HL-60 (cell line): ENCODE data around the gene PCSK5.

Source experiments
- DNase-seq, 2 experiments: peaks; one replicate each; pipeline ENCODE4 v3.0.0-alpha.2; 2010 to 2020; ENCODE audit warnings: low read depth in 1 of 2, low spot score in 1 of 2
- H3K27ac ChIP-seq: fragments of 250-450 bp; sonication (Bioruptor Pico); replicated peaks from 2 replicates; pipeline ENCODE4 v1.5.1; 2020; ENCODE audit warnings: mild to moderate bottlenecking, moderate library complexity
- H3K27me3 ChIP-seq: fragments of 250-450 bp; sonication (Bioruptor Pico); 2 replicates; pipeline ENCODE4 v1.5.1; 2021; ENCODE audit warnings: mild to moderate bottlenecking, moderate library complexity; ENCODE audit not compliant: insufficient read depth, poor library complexity, severe bottlenecking
- H3K4me3 ChIP-seq: replicated peaks from 2 replicates; pipeline ENCODE4 v1.5.1; 2011; ENCODE audit warnings: mild to moderate bottlenecking, control low read depth, low read length; ENCODE audit not compliant: insufficient read depth
- GABPA ChIP-seq: IDR thresholded peaks from 2 replicates; pipeline ENCODE4 v1.6.1; 2012; ENCODE audit warnings: low read depth
- POLR2AphosphoS5 ChIP-seq: IDR thresholded peaks from 2 replicates; pipeline ENCODE4 v1.6.1; 2012; ENCODE audit warnings: low read depth
- SPI1 ChIP-seq: IDR thresholded peaks from 2 replicates; pipeline ENCODE4 v1.6.1; 2012; ENCODE audit warnings: low read depth, mild to moderate bottlenecking, borderline replicate concordance
- TF ChIP-seq, protein P1 (sequence below): IDR thresholded peaks from 2 replicates; pipeline ENCODE4 v1.6.1; 2012; ENCODE audit warnings: low read depth; ENCODE audit not compliant: insufficient replicate concordance
- TF ChIP-seq, protein P2 (sequence below): IDR thresholded peaks from one replicate; pipeline ENCODE4 v1.5.1; 2011; ENCODE audit warnings: low read length, control low read depth, inconsistent platforms; ENCODE audit not compliant: insufficient read depth

Gene PCSK5

GRCh38 chr9:75988663-75989062 lies 98.2 kb downstream of the PCSK5 start:
- Histone ChIP-seq H3K27me3 (no peaks in the 10 kb centered on the region), H3K27ac (no peak overlapping the region), H3K4me3 (no peak overlapping the region)
- TF ChIP-seq GABPA (no peak), SPI1 (no peak), POLR2AphosphoS5 (no peak)
- TF ChIP-seq, protein P1, sequence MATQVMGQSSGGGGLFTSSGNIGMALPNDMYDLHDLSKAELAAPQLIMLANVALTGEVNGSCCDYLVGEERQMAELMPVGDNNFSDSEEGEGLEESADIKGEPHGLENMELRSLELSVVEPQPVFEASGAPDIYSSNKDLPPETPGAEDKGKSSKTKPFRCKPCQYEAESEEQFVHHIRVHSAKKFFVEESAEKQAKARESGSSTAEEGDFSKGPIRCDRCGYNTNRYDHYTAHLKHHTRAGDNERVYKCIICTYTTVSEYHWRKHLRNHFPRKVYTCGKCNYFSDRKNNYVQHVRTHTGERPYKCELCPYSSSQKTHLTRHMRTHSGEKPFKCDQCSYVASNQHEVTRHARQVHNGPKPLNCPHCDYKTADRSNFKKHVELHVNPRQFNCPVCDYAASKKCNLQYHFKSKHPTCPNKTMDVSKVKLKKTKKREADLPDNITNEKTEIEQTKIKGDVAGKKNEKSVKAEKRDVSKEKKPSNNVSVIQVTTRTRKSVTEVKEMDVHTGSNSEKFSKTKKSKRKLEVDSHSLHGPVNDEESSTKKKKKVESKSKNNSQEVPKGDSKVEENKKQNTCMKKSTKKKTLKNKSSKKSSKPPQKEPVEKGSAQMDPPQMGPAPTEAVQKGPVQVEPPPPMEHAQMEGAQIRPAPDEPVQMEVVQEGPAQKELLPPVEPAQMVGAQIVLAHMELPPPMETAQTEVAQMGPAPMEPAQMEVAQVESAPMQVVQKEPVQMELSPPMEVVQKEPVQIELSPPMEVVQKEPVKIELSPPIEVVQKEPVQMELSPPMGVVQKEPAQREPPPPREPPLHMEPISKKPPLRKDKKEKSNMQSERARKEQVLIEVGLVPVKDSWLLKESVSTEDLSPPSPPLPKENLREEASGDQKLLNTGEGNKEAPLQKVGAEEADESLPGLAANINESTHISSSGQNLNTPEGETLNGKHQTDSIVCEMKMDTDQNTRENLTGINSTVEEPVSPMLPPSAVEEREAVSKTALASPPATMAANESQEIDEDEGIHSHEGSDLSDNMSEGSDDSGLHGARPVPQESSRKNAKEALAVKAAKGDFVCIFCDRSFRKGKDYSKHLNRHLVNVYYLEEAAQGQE: no peak
- TF ChIP-seq, protein P2, sequence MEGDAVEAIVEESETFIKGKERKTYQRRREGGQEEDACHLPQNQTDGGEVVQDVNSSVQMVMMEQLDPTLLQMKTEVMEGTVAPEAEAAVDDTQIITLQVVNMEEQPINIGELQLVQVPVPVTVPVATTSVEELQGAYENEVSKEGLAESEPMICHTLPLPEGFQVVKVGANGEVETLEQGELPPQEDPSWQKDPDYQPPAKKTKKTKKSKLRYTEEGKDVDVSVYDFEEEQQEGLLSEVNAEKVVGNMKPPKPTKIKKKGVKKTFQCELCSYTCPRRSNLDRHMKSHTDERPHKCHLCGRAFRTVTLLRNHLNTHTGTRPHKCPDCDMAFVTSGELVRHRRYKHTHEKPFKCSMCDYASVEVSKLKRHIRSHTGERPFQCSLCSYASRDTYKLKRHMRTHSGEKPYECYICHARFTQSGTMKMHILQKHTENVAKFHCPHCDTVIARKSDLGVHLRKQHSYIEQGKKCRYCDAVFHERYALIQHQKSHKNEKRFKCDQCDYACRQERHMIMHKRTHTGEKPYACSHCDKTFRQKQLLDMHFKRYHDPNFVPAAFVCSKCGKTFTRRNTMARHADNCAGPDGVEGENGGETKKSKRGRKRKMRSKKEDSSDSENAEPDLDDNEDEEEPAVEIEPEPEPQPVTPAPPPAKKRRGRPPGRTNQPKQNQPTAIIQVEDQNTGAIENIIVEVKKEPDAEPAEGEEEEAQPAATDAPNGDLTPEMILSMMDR: no peak
- DNase-seq: no peak

GRCh38 chr9:75990156-75990555 lies 99.7 kb downstream of the PCSK5 start:
- no peak for TF ChIP-seq GABPA
- TF ChIP-seq, protein P2: no peak
- TF ChIP-seq, protein P1: no peak
- no peak for TF ChIP-seq SPI1
- TF ChIP-seq POLR2AphosphoS5: no peak
- DNase-seq: no peak
- Histone ChIP-seq H3K27me3 (no peaks in the 10 kb centered on the region), H3K27ac (no peak overlapping the region), H3K4me3 (no peak overlapping the region)

GRCh38 chr9:75990576-75991304 lies 100.3 kb downstream of the PCSK5 start:
- no peak overlapping the region for H3K27ac ChIP-seq
- TF ChIP-seq, protein P2: no peak
- TF ChIP-seq POLR2AphosphoS5 (no peak), GABPA (no peak), SPI1 (no peak)
- TF ChIP-seq, protein P1: no peak
- no peak overlapping the region for H3K4me3 ChIP-seq
- H3K27me3 ChIP-seq: no peaks in the 10 kb centered on the region
- DNase-seq: no peak
